KMS-11 (cell line): ENCODE results near the gene LRRC7.

Experiments used
- H2AFZ ChIP-seq: fragments of 200-600 bp; sonication (generic); 2 replicates; pipeline ENCODE4 v1.6.1; 2016; ENCODE audit warnings: antibody characterized with exemption, mixed run types, low read depth
- H3K27ac ChIP-seq: fragments of 200-600 bp; sonication (generic); 2 replicates; pipeline ENCODE4 v1.6.1; 2016; ENCODE audit warnings: mild to moderate bottlenecking, mixed run types
- H3K27me3 ChIP-seq: fragments of 200-600 bp; sonication (generic); 2 replicates; pipeline ENCODE4 v1.6.1; 2017; ENCODE audit warnings: mild to moderate bottlenecking, low read depth, mixed run types, moderate library complexity; ENCODE audit not compliant: insufficient read depth
- H3K36me3 ChIP-seq: fragments of 200-600 bp; sonication (generic); 2 replicates; pipeline ENCODE4 v1.6.1; 2017; ENCODE audit warnings: mild to moderate bottlenecking, mixed run types; ENCODE audit not compliant: insufficient read depth
- H3K4me1 ChIP-seq: fragments of 200-600 bp; sonication (generic); 2 replicates; pipeline ENCODE4 v1.6.1; 2016; ENCODE audit warnings: mild to moderate bottlenecking, low read depth, mixed run types; ENCODE audit not compliant: poor library complexity, severe bottlenecking
- H3K4me2 ChIP-seq: fragments of 200-600 bp; sonication (generic); 2 replicates; pipeline ENCODE4 v1.7.0; 2016; ENCODE audit warnings: mild to moderate bottlenecking, mixed run types
- H3K4me3 ChIP-seq: fragments of 200-600 bp; sonication (generic); IDR thresholded peaks from 2 replicates; pipeline ENCODE4 v1.6.1; 2017; ENCODE audit warnings: low read depth, low read length, mixed read lengths; ENCODE audit not compliant: insufficient read depth
- H3K79me2 ChIP-seq: fragments of 200-600 bp; sonication (generic); 2 replicates; pipeline ENCODE4 v1.6.1; 2016; ENCODE audit warnings: low read depth, mixed run types; ENCODE audit not compliant: insufficient read depth
- H3K9ac ChIP-seq: fragments of 200-600 bp; sonication (generic); 2 replicates; pipeline ENCODE4 v1.6.1; 2016; ENCODE audit warnings: mild to moderate bottlenecking, mixed run types
- H4K20me1 ChIP-seq: fragments of 200-600 bp; sonication (generic); 2 replicates; pipeline ENCODE4 v1.6.1; 2016; ENCODE audit warnings: mild to moderate bottlenecking, mixed run types; ENCODE audit not compliant: insufficient read depth
- CTCF ChIP-seq: fragments of 200-600 bp; sonication (generic); conservative IDR thresholded peaks from 2 replicates; pipeline ENCODE4 v1.6.1; 2017; ENCODE audit warnings: low read depth, mild to moderate bottlenecking, antibody characterized with exemption, low read length, moderate library complexity, mixed read lengths

The LRRC7 gene

GRCh38 chr1:69523461-69523860 lies 44.3 kb upstream of the LRRC7 start:
- Histone ChIP-seq H2AFZ (no peak overlapping the region), H3K4me1 (no peaks in the 10 kb centered on the region), H3K4me3 (no peak overlapping the region), H3K4me2 (no peak overlapping the region), H3K9ac (no peak overlapping the region), H3K27ac (no peak overlapping the region), H3K27me3 (no peaks in the 10 kb centered on the region), H4K20me1 (no peaks in the 10 kb centered on the region), H3K36me3 (no peaks in the 10 kb centered on the region), H3K79me2 (no peaks in the 10 kb centered on the region)
- no peak for TF ChIP-seq CTCF

GRCh38 chr1:69524015-69524414 lies 43.7 kb upstream of the LRRC7 start:
- Histone ChIP-seq H3K36me3 (no peaks in the 10 kb centered on the region), H3K9ac (no peak overlapping the region), H2AFZ (no peak overlapping the region), H3K27ac (no peak overlapping the region), H3K4me3 (no peak overlapping the region), H3K79me2 (no peaks in the 10 kb centered on the region), H3K4me1 (no peaks in the 10 kb centered on the region), H3K4me2 (no peak overlapping the region), H4K20me1 (no peaks in the 10 kb centered on the region), H3K27me3 (no peaks in the 10 kb centered on the region)
- TF ChIP-seq CTCF, result no peak

- no peaks in the 10 kb centered on the region for H3K79me2 ChIP-seq
- H4K20me1 ChIP-seq, result no peaks in the 10 kb centered on the region
- no peak overlapping the region for H3K4me3 ChIP-seq
- no peak overlapping the region for H3K27ac ChIP-seq
- no peaks in the 10 kb centered on the region for H3K4me1 ChIP-seq
- no peaks in the 10 kb centered on the region for H3K36me3 ChIP-seq
- TF ChIP-seq CTCF, result no peak
- H3K9ac ChIP-seq, result no peak overlapping the region
- no peak overlapping the region for H3K4me2 ChIP-seq
- no peak overlapping the region for H2AFZ ChIP-seq
- no peaks in the 10 kb centered on the region for H3K27me3 ChIP-seq
Observed at GRCh38 chr1:69527273-69527672, 40.4 kb upstream of the LRRC7 start.

GRCh38 chr1:69528376-69528775 lies 39.3 kb upstream of the LRRC7 start:
- H2AFZ ChIP-seq, result no peak overlapping the region
- no peak overlapping the region for H3K9ac ChIP-seq
- H3K4me3 ChIP-seq, result no peak overlapping the region
- H3K79me2 ChIP-seq, result no peaks in the 10 kb centered on the region
- no peak overlapping the region for H3K27ac ChIP-seq
- TF ChIP-seq CTCF, result no peak
- no peaks in the 10 kb centered on the region for H3K27me3 ChIP-seq
- no peaks in the 10 kb centered on the region for H4K20me1 ChIP-seq
- no peaks in the 10 kb centered on the region for H3K4me1 ChIP-seq
- no peak overlapping the region for H3K4me2 ChIP-seq
- H3K36me3 ChIP-seq, result no peaks in the 10 kb centered on the region

GRCh38 chr1:69533343-69533742 lies 34.4 kb upstream of the LRRC7 start:
- no peak overlapping the region for H3K4me2 ChIP-seq
- H3K27ac ChIP-seq, result no peak overlapping the region
- H3K79me2 ChIP-seq, result no peaks in the 10 kb centered on the region
- H2AFZ ChIP-seq, result no peak overlapping the region
- H3K9ac ChIP-seq, result no peak overlapping the region
- H3K4me1 ChIP-seq, result no peaks in the 10 kb centered on the region
- H3K4me3 ChIP-seq, result no peak overlapping the region
- no peak for TF ChIP-seq CTCF
- no peaks in the 10 kb centered on the region for H3K27me3 ChIP-seq
- no peaks in the 10 kb centered on the region for H3K36me3 ChIP-seq
- H4K20me1 ChIP-seq, result no peaks in the 10 kb centered on the region
